ENCODE data around the gene SLC12A5.
"Not testable (repeated sequence)": the region's sequence is repeated elsewhere in the genome, so short reads cannot be mapped to it uniquely, and the experiment has no call there.

The SLC12A5 gene

DNA sequence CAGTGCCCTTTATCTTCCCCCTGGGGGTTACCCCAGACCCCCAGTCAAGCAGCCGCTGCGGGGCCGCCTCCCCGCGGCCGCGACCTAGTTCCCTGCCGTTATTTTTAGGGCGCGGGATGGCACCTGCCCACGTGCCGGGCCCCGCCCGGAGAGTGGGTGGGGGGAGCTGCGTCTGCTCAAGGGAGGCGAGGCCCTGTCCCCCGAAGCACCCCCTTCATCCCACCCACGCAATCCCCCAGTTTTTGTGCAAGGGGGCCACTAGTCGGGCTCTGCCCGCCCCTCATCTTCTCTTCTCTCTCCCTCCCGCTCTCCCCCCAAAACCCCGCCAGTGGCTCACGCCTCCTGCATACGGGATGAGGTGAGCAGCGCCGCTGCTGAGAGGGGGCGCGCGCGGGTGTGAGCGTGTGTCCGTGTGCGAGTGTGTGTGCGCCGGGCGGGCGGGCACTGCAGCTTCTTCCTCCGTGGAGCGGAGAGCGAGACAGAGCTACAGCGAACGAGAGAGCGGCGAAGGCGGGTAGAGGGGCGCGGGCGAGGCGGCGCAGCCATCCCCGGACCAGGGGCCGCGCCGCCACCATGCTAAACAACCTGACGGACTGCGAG lies at the start of gene SLC12A5:
TSS of gene SLC12A5 (plus strand) at position 444 of the 600 bp plus-strand sequence. CDS start at position 574, 130 bp downstream.
- DNase-seq (ENCODE audit: insufficient read length, low spot score) (no peak), FAIRE-seq (no peak)

DNA sequence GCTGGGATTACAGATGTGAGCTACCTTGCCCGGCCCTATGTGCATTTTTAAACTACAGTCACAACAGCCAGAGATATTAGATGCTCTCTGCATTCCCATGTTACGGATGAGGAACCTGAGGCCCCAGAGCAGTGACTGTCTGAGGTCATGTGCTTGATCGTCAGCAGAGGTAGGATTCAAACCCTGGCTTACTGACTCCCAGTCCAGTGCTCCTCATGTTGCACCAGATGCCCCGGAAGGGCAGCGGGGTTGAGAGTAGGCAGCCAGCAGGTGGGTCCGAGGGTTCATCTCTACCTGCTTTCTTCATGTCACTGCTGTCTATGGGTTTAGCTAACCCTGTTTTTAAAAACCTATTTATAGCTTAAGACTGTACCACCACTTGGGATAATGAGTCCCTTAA lies 47.8 kb upstream of the SLC12A5 start:
- DNase-seq (ENCODE audit: insufficient read length, low spot score), result no peak
- peak; percentile 67 for FAIRE-seq

DNA sequence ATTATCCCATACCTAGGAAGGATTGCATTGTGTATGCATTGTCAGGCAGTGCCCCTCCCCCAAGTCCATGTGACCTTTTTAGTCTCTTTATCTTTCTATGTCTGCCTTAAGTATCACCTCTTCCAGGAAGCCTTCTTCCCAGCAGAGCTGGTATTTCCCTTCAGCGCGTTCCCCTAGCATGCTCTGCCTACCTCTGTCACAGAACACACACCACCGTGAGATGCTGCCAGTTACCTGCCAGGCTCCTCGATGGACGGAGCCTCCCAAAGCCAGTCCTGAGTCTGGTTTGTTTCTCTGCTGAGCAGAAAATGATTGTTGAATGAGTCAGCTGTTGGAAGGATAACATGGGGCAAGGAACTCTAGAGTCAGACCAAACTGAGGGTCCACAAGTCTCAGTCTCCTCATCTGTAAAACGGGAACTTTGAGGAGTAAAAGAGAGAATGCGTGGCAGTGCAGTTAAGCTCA lies 45.7 kb upstream of the SLC12A5 start:
- DNase-seq (ENCODE audit: insufficient read length, low spot score) (no peak), FAIRE-seq (peak; percentile 76)

DNA sequence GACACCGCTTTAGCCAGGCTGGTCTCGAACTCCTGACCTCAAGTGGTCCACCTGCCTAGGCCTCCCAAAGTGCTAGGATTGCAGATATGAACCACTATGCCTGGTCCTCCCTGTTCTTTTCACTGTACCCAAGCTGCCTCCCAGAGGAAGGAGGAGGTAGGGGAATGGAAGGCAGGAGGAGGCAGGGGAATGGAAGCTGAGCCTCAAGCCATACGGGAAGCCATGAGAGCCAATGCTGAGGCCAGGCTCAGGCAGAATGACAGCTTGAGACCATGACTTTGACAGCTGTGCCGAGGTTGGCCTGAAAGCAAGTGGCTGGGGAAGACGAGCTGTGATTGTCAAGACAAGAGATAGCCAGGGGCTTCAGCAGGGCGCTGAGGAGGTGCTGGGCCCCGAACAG lies 43.4 kb upstream of the SLC12A5 start:
- DNase-seq (ENCODE audit: insufficient read length, low spot score) (no peak), FAIRE-seq (peak; percentile 67)

DNA sequence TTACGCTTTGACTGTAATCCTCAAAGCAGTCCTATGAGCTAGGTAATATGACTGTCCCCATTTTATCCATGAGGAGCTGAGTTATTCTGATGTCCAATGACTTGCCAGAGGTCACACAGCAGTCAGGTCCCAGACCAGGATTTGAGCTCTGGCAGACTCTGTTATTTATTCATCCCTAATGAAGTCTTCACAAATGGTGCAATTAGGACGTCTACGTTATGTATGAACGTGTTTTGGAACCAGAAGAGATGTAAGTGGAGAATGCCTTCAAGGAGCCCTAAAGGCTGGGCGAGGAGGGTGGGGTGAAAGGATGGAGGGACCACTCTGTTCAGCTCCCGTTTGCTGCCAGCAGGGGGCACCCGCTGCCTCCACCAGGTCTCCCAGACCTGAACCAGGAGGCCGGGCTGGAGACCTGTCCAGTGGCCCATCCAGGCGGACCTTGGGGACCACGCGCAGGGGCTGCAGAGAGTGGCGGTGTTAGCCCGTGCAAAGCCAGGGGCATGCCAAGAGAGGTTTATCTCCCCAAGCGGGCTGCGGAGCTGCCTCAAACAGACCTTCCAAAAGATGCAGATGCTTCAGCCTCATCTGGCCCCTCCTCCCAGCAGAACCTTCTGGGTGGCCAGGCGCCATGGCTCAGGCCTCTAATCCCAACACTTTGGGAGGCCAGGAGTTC lies 41.8 kb upstream of the SLC12A5 start:
- FAIRE-seq, result peak; percentile 96
- peak; percentile 97 for DNase-seq (ENCODE audit: insufficient read length, low spot score)

DNA sequence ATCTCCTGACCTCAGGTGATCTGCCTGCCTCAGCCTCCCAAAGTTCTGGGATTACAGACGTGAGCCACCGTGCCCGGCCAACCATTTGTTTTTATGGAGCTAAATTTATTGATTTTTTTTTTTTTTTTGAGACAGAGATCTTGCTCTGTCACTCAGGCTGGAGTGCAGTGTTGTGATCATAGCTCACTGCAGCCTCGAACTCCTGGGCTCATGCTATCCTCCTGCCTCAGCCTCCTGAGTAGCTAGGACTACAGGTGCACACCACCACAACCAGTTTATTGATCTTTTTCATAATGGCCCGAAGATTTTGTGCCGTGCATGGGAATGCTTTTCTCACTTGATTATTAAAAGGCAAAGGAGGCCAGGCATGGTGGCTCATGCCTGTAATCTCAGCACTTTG lies 40.2 kb upstream of the SLC12A5 start:
- not testable (repeated sequence) for FAIRE-seq

DNA sequence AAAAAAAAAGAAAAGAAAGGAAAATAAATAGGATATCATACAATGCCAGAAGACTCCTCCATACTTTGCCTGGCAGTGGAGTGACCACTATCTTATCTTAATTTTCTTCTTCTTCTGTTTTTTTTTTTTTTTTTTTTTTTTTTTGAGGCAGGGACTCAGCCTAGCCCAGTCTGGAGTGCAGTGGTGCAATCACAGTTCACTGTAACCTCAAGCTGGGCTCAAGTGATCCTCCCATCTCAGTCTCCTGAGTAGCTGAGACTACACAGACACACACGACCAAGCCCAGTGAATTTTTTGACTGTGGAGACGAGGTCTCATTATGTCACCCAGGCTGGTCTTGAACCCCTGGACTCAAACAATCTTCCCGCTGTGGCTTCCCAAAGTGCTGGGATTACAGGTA lies 37.4 kb upstream of the SLC12A5 start:
- FAIRE-seq (no peak), DNase-seq (ENCODE audit: insufficient read length, low spot score) (no peak)

More for the DNA sequence above, 40.2 kb upstream of the SLC12A5 start:
- not testable (repeated sequence) for DNase-seq (ENCODE audit: insufficient read length, low spot score)

DNA sequence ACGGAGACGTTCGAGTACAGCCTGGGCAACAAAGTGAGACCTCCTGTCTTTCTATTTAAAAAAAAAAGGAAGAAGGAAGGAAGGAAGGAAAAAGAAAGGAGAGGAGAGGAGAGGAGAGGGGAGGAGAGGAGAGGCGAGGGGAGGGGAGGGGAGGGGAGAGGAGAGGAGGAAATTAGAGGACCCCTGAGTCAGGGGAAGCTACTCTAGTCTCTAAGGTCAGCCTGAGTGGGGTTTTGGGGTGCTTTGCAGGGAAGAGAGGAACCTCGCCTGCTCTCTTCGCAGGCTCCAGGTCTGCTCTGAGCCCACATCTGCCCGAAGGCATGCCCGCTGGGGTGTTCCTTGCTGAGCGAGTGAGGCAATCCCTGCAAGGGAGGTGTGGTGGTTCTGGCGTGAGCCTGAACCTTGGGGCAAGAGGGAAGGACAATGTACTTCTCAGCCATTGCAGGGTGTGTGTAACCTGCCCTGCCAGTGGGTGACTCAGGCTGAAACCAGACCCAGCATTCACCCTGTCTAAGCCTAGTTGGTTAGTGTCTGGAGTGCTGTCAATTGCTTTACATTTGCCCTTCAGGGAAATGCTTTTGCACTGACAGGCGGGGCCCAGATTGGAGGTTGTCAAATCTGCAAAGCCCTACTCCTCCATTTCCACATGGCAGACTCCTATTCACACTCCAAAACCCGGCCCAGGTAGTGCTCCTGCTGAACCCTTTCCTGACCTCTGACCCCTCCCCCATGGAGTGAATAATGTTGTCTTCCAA lies 35.6 kb upstream of the SLC12A5 start:
- peak; percentile 97 for DNase-seq (ENCODE audit: insufficient read length, low spot score)
- FAIRE-seq, result peak; percentile 100

DNA sequence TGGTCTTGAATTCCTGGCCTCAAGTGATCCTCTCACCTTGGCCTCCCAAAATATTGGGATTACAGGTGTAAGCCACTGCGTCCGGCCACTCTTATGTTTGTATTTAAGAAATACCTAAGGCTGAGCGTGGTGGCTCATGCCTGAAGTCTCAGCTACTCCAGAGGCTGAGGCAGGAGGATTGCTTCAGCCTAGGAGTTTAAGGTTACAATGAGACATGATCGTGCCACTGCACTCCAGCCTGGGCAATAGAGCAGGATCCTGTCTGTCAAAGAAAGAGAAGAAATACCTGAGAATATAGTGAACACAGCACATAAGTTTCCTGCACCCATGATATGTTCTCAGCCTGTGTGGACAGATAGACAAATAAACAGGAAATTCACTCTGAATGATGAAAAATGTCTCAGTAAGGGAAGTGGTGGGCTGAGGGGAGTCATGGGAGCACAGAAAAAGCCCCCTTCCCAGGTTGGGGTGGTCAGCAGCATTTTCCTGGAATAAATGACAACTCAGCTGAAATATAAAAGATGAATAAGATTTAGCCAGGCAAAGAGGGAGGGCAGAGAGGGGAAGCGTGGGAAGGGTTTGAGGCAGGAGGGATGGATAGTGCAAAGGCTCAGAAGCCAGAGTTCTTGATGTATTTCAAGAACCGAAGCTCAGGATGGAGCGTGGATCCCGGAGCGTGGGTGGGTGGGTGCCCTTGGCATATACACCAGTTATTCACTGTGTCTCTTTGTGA lies 34.1 kb upstream of the SLC12A5 start:
- FAIRE-seq (peak; percentile 60), DNase-seq (ENCODE audit: insufficient read length, low spot score) (no peak)

DNA sequence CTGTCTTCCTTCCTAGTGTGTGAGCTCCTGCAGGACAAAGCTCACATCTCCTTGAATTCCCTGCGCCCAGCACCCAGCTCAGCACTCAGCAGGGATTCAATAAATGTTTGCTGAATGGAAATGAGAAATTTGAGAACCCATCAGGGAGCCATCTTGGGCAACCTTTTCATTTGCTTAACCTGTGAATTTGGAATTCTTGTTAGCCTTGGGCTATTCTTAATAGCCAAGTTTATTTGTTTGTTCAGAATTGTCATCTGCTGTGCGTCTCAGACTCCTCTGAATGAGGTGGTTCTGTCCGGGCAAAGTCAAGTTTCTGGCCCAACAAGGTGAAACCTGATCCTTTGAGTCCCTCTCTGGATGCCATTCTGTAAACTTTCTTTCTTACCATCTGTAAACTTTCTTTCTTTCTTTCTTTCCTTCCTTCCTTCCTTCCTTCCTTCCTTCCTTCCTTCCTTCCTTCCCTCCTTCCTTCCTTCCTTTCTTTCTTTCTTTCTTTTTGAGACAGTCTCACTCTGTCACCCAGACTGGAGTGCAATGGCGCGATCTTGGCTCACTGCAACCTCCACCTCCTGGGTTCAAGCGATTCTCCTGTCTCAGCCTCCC lies 33.4 kb upstream of the SLC12A5 start:
- FAIRE-seq, result peak; percentile 16
- DNase-seq (ENCODE audit: insufficient read length, low spot score), result not testable (repeated sequence)

DNA sequence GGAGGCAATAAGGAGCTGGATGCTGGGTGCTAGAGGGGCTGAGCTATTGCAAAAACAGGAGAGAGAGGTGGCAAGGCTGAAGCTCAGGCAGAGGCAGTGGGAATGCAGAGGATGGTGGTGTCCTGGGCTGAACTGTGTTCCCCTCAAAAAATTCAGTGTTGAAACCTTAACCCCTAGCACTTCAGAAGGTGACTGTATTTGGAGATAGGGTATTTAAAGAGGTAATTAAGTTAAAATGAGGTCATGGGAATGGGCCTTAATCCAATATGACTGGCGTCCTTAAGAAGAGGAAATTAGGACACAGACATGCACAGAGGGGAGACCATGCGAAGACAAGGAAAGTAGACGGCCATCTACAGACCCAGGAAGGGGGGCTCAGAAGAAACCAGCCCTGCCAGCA lies 31.8 kb upstream of the SLC12A5 start:
- no peak for FAIRE-seq

DNA sequence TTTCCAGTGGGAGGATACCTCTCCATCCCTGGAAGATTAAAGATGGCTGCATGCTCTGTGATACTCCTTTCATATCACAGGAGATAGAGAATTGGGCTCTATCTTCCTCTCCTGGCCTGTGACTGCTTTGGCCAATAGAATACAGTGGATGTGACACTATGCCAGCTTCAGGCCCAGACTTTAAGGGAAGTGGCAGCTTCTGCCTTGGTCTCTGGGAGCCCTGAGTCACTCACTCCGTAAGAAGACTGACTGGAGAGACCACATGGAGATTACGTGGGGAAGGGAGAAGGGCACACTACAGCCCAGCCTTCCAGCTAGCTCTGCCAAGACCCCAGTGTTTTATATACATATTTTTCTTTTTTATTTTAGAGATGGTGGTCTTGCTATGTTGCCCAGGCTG lies 30.7 kb upstream of the SLC12A5 start:
- DNase-seq (ENCODE audit: insufficient read length, low spot score) (no peak), FAIRE-seq (peak; percentile 38)

More for the DNA sequence above, 31.8 kb upstream of the SLC12A5 start:
- no peak for DNase-seq (ENCODE audit: insufficient read length, low spot score)

DNA sequence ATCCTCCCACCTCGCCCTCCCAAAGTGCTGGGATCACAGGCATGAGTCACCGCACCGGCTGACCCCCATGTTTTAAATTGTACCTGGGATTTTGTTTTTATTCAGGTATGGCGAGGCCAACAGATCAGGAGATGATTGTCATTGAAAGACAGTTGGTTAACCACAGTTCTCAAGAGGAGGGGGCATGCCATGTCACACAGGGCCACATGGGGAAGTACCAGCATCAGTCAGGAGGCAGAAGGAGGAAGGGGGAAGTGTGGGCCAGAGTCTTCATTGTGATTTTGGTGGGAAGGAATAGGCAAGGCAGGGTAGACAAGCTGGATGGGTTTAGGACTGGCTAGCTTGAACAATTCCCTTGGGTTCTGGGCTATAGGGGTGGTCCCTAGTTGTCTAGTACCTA lies 30.3 kb upstream of the SLC12A5 start:
- FAIRE-seq (peak; percentile 80), DNase-seq (ENCODE audit: insufficient read length, low spot score) (no peak)

DNA sequence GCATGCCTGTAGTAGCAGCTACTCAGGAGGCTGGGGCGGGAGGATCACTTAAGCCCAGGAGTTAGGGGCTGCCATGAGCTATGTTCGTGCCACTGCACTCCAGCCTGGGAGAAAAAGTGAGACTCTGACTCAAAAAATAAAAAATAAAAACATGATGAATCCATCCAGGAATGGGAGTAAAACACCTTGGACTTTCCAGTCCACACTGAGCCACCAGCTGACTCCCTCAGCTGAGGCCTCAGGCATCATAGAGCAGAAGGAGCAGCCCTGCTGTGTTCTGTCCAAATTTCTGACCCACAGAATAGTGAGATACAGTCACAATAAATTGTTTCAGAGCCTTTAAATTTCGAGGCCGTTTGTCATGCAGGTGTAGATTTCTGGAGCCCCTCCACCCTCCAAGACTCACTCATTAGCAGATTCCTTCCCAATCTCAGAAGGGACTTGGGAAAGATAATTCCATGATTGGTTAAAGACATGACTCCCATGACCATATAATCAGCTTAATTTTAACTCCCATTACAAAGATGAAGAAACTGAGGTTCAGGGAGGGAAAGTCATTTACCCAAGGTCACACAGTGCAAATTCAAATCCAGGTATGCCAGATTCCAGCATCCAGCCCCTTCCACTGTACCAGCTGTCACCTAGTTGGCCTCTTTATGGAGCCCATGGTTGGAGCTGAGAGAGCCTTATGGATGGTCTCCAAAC lies 29.3 kb upstream of the SLC12A5 start:
- no peak for FAIRE-seq

DNA sequence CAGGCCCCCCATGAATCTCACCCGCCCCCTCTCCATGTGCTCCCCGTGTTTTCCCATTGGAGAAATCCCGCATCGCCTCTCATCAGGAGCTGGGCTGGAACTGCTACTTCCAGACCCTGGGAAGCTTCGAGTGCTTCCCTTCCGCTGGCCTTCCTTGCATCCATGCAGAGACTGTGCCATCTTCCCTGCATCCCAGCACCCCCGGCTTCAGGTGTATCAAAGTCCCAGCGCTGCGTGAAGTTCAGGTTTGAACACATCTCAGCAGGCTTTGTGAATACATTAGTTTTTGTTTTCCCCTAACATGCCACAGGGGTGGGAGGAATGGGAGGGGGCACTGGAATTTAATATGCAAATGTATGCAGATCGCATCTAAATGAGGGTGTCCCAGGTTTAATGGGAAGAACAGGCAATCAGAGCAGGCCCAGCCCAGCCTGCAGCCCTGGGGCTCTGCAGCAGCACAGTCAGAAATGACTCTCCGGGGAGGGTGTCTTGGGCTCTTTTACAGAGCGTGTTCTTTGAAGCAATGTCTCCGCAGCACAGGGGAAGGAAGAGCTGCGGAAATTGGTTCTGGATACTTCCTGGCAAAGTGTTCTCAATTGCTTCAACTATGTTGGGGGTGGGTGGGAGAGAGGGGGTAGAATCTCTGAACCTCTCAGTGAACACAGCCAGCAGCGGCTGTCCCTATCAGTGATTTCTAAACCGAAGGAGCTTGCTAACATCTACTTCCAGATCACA lies 28.6 kb upstream of the SLC12A5 start:
- DNase-seq (ENCODE audit: insufficient read length, low spot score) (no peak), FAIRE-seq (no peak)

More for the DNA sequence above, 29.3 kb upstream of the SLC12A5 start:
- DNase-seq (ENCODE audit: insufficient read length, low spot score), result no peak

DNA sequence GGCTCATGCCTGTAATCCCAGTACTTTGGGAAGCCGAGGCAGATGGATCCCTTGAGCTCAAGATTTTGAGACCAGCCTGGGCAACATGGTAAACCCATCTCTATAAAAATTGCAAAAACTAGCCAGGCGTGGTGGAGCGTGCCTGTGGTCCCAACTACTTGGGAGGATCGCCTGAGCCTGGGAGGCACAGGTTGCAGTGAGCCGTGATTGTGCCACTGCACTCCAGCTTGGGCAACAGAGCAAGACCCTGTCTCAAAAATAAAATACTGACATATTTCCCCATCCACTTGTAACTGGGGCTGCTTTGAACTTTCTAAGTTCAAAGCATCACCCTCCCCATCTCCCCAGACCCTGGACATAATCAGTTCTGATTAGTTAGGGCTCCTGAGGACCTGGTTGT lies 27.5 kb upstream of the SLC12A5 start:
- DNase-seq (ENCODE audit: insufficient read length, low spot score) (no peak), FAIRE-seq (no peak)

DNA sequence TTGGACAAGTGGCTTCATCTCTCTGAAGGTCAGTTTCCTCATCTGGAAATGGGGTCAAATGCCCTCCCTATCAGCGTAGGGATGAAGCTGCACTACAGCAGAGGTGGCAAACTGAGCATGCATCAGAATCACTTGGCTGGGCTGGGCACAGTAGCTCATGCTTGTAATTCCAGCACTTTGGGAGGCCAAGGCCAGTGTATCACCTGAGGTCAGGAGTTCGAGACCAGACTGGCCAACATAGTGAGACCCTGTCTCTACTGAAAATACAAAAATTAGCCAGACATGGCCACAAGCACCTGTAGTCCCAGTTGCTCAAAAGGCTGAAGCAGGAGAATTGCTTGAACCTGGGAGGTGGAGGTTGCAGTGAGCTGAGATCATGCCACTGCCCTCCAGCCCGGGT lies 27.0 kb upstream of the SLC12A5 start:
- FAIRE-seq, result peak; percentile 55
- no peak for DNase-seq (ENCODE audit: insufficient read length, low spot score)

DNA sequence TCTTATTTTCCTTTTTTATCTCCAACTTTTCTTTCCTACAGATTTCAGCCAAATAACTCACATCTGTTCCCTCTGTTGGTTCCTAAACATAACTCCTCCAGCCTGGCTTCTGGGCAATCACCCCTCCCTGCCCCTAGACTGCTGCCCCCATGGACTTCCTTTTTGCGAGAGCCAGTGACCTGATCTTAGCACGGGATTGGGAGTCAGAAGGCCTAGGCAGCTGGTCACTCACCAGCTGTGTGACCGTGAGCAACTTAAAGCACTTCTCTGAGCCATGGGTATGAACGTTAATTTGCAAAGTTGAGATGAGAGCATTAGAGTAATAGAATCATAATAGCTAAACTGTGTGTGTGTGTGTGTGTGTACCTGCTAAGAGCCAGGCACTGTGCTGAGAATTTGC lies 24.8 kb upstream of the SLC12A5 start:
- FAIRE-seq (no peak), DNase-seq (ENCODE audit: insufficient read length, low spot score) (no peak)

DNA sequence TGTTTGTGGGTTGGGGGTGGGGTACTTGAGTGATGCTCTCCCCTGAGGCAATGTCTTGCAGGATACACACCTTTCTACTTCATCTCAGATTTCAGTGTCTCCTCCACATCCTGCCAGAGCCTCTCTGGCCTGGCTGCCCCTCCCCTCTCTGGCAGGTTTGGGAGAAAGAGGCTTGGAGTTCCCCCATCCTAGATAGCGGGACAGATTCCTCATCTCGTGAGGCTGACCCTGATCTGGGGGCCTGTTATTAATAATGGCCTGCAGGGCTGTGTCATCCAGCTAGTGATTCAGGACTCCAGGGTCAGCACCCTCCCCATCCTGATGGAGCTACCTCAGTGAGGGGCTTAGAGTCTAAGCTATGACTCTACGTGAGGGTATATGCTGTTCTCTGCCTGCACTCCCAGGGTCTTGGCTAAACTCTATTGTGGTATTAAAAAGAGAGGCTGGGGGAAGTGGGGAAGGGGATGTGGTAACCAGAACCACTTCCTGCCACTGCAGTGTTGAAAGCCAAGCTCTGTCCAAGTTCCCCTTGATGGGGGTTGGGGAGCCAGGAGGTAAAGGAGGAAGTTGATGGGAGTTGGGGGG lies 24.0 kb upstream of the SLC12A5 start:
- FAIRE-seq (peak; percentile 93), DNase-seq (ENCODE audit: insufficient read length, low spot score) (no peak)

Data from HTR-8/SVneo (cell line).